Measurements from ENCODE around the gene MGA.

- no peak for TF ChIP-seq CTCF (IDR thresholded peaks at IDR 0.05)
- no peak for TF ChIP-seq EP300 (IDR thresholded peaks at IDR 0.05)
Measured at GRCh38 chr15:41813426-41813825, 153.2 kb downstream of the MGA start.

Measured in esophagus muscularis mucosa (tissue), 3 donors.